Measurements from ENCODE around the gene SUGP2. TPM values are rescaled to one million over a fixed set of nuclear protein-coding genes. Genes with fewer than 3 reads are reported as not detected.

Gene SUGP2
- total RNA-seq (2011; cell fraction: chromatin; rRNA removed; ENCODE audit: low replicate concordance), result 383 and 414 TPM in 2 replicates
- total RNA-seq (2011; cell fraction: nucleolus; rRNA removed), result 210 and 215 TPM in 2 replicates
- total RNA-seq (2011; cell fraction: nucleoplasm; rRNA removed), result 214 and 219 TPM in 2 replicates
- total RNA-seq (2014; rRNA removed), result 50.6 and 61.7 TPM in 2 replicates
- 63.1 and 70.8 TPM in 2 replicates for total RNA-seq (2014; rRNA removed; fragmentation: Illumina TruSeq; extraction: Trizol)
- 60.5 and 61.8 TPM in 2 replicates for total RNA-seq (2015; rRNA removed; fragmentation: Illumina TruSeq; extraction: Trizol)
- 96.4 and 97.5 TPM in 2 replicates for total RNA-seq (2021)
- polyA plus RNA-seq (2011; rRNA removed), result 101 and 135 TPM in 2 replicates
- polyA plus RNA-seq (2011; cell fraction: cytosol; rRNA removed), result 49.7 and 83.6 TPM in 2 replicates
- 318 and 368 TPM in 2 replicates for polyA plus RNA-seq (2011; cell fraction: nucleus; rRNA removed)
- 73.8 and 103 TPM in 2 replicates for polyA plus RNA-seq (2012)
- 82.8 and 89.9 TPM in 2 replicates for polyA plus RNA-seq (2014; fragmentation: Illumina TruSeq; extraction: Trizol)
- polyA plus RNA-seq (2014; fragmentation: Nextera tagmentation; extraction: Ambion mirVana), result 10 to 100 TPM; 13.1 to 22.6 TPM
- 93.0 and 120 TPM in 2 replicates for polyA plus RNA-seq (2014; rRNA removed)
- 58.5 and 77.2 TPM in 2 replicates for polyA minus RNA-seq (2011; rRNA and poly(A)+ RNA removed)
- 32.1 and 32.5 TPM in 2 replicates for polyA minus RNA-seq (2011; cell fraction: cytosol; rRNA and poly(A)+ RNA removed)
- 80.9 and 135 TPM in 2 replicates for polyA minus RNA-seq (2011; cell fraction: nucleus; rRNA and poly(A)+ RNA removed)
- Bru-seq, nascent RNA, result percentile 87 among the genes with signal in this experiment
- BruChase-seq, experiment 1, labeled RNA remaining after a 2-hour chase, result percentile 87 among the genes with signal in this experiment
- percentile 91 among the genes with signal in this experiment for BruChase-seq, experiment 2, labeled RNA remaining after a 6-hour chase
- long read RNA-seq, experiment 1, full-length matches to known transcripts, result 63 of 231 reads
- long read RNA-seq, experiment 1, partial matches to known transcripts, result 62 of 231 reads
- long read RNA-seq, experiment 1, other reads (novel, unspliced or antisense), result 106 of 231 reads
- long read RNA-seq, experiment 2, full-length matches to known transcripts, result 2 of 30 reads
- long read RNA-seq, experiment 2, partial matches to known transcripts, result 11 of 30 reads
- long read RNA-seq, experiment 2, other reads (novel, unspliced or antisense), result 17 of 30 reads
- long read RNA-seq, experiment 3, partial matches to known transcripts, result 0 of 5 reads
- long read RNA-seq, experiment 3, other reads (novel, unspliced or antisense), result 4 of 5 reads

- under 1% methylated on average over 76 of the region's 94 CpGs for WGBS (ENCODE audit: insufficient coverage, low coverage, missing lambda C conversion rate)
- TF ChIP-seq PRMT5 (CRISPR knock-in tag; IDR thresholded peaks at IDR 0.05) (no peak), ZNF77 (CRISPR knock-in tag; IDR thresholded peaks at IDR 0.05) (no peak), ZBTB5 (IDR thresholded peaks at IDR 0.05) (no peak), ZNF445 (CRISPR knock-in tag; IDR thresholded peaks at IDR 0.05; ENCODE audit: low read depth) (no peak), PKNOX1 (IDR thresholded peaks at IDR 0.05) (no peak), ZKSCAN1 (IDR thresholded peaks at IDR 0.05; ENCODE audit: low read depth, low read length) (peak; percentile 14; the same call in 1 of the 2 replicates), ZNF143 (CRISPR knock-in tag; IDR thresholded peaks at IDR 0.05) (no peak), TEAD4 (IDR thresholded peaks at IDR 0.05; ENCODE audit: low read length) (peak; percentile 35), TEAD4 (CRISPR knock-in tag; IDR thresholded peaks at IDR 0.05; ENCODE audit: borderline replicate concordance) (no peak), CREM (IDR thresholded peaks at IDR 0.05; ENCODE audit: low read depth) (peak; percentile 31; the same call in 1 of the 2 replicates), TAF9B (IDR thresholded peaks at IDR 0.05; ENCODE audit: partially characterized antibody) (no peak)
Observed at GRCh38 chr19:19033426-19034203, at the start of gene SUGP2, which contains the start of gene ARMC6. TSS of gene SUGP2 (minus strand) at chr19:19033517. CDS start at chr19:19031071, 2,446 bp downstream. TSS of gene ARMC6 (plus strand) at chr19:19033603. CDS start at chr19:19034210, 607 bp downstream.

More at GRCh38 chr19:19033426-19034203, at the start of gene SUGP2, which contains the start of gene ARMC6:
- peak; percentile 88 for ATAC-seq
- peak; percentile 93 to 98 (median 97) for DNase-seq (ENCODE audit: extremely low read depth in 1 of 4, low spot score in 3 of 4)
- POLR2A ChIA-PET, result no interaction called here
- CTCF ChIA-PET (ENCODE audit: low intra/inter-chr PET ratio), result no interaction called here
- peak within 1 kb of the TSS; percentile 99 for H3K27ac ChIP-seq (ENCODE audit: extremely low read depth, low read depth, low read length)
- no peaks in the 10 kb centered on the region for H3K27me3 ChIP-seq (ENCODE audit: control insufficient read depth in 2 of 2, insufficient read depth in 2 of 2, low read length in 2 of 2)
- peak within 1 kb of the TSS; percentile 88 for H3K4me2 ChIP-seq (ENCODE audit: insufficient read depth, low read length)
- FAIRE-seq, result peak; percentile 59
- H4K20me1 ChIP-seq (replicated peaks; ENCODE audit: control insufficient read depth, insufficient read depth, low read length), result no peaks in the 10 kb centered on the region
- H3K36me3 ChIP-seq (ENCODE audit: control insufficient read depth, insufficient read depth, low read length), result peaks cover 61% of the 10 kb centered on the region
- intact Hi-C loops (cut with micrococcal nuclease) (loop anchor here (1.0 to 2.0 kb wide), 2 partner anchors 30 to 71 kb away; partner anchors contain the start of gene SLC25A42), in situ Hi-C loops (cut with MboI) (no loop called here)
- peak within 1 kb of the TSS; percentile 98 for H3K4me3 ChIP-seq
- no TSS peak for BruUV-seq (replicated peaks)
- H3K4me1 ChIP-seq (replicated peaks in 1 of 2; ENCODE audit: control insufficient read depth in 2 of 2, insufficient read depth in 2 of 2, low read length in 2 of 2), result peaks cover 4 to 30% of the 10 kb centered on the region in 2 experiments; a peak in 3 of 5 replicates
- H3K9me1 ChIP-seq (ENCODE audit: control insufficient read depth, insufficient read depth, low read length), result no peaks in the 10 kb centered on the region
- peaks cover 86% of the 10 kb centered on the region for H3K79me2 ChIP-seq (ENCODE audit: control insufficient read depth, insufficient read depth, low read length)
- H3K9me3 ChIP-seq (replicated peaks; ENCODE audit: control insufficient read depth, insufficient read depth, low read depth, low read length), result 0 out of 2 replicates have a peak, but pooled peaks cover 4% of the 10 kb centered on the region
- H3K9ac ChIP-seq (ENCODE audit: insufficient read depth in 1 of 2, low read depth in 2 of 2, low read length in 2 of 2), result peak within 1 kb of the TSS; percentile 95 to 99
- peak within 1 kb of the TSS; percentile 100 for H2AFZ ChIP-seq (ENCODE audit: low read depth, low read length)

Data from K562 (cell line).